Parathyroid adenoma (tissue), 2 donors: ENCODE measurements around the gene GALK2.

Source experiments
- H2AFZ ChIP-seq: fragments of 300-600 bp; sonication (generic); one replicate; pipeline ENCODE4 v1.7.0; 2017; ENCODE audit warnings: antibody characterized with exemption, mild to moderate bottlenecking
- H3K27ac ChIP-seq: fragments of 300-600 bp; sonication (generic); one replicate; pipeline ENCODE4 v1.7.0; 2017
- H3K27me3 ChIP-seq: fragments of 300-600 bp; sonication (generic); one replicate; pipeline ENCODE4 v1.7.0; 2017; ENCODE audit warnings: low read length; ENCODE audit not compliant: control insufficient read depth, insufficient read depth
- H3K36me3 ChIP-seq: fragments of 300-600 bp; sonication (generic); one replicate; pipeline ENCODE4 v1.7.0; 2017; ENCODE audit warnings: low read length; ENCODE audit not compliant: control insufficient read depth, insufficient read depth
- H3K4me1 ChIP-seq: fragments of 300-600 bp; sonication (generic); one replicate; pipeline ENCODE4 v1.7.0; 2017; ENCODE audit warnings: control low read depth
- H3K4me2 ChIP-seq: fragments of 300-600 bp; sonication (generic); one replicate; pipeline ENCODE4 v1.7.0; 2017; ENCODE audit warnings: low read length
- H3K4me3 ChIP-seq: fragments of 300-600 bp; sonication (generic); one replicate; pipeline ENCODE4 v1.7.0; 2017; ENCODE audit warnings: low read depth, low read length
- H3K79me2 ChIP-seq: fragments of 300-600 bp; sonication (generic); one replicate; pipeline ENCODE4 v1.7.0; 2017; ENCODE audit warnings: control low read depth
- H3K9ac ChIP-seq: fragments of 300-600 bp; sonication (generic); one replicate; pipeline ENCODE4 v1.7.0; 2017; ENCODE audit warnings: mild to moderate bottlenecking
- H3K9me3 ChIP-seq: fragments of 300-600 bp; sonication (generic); one replicate; pipeline ENCODE4 v1.7.0; 2017; ENCODE audit warnings: low read length; ENCODE audit not compliant: control insufficient read depth
- TF ChIP-seq, protein P1 (sequence below): fragments of 300-600 bp; sonication (generic); IDR thresholded peaks from one replicate; pipeline ENCODE4 v1.7.0; 2017; ENCODE audit warnings: antibody characterized with exemption, mild to moderate bottlenecking
- donor health status: primary hyperparathyroidism.

GALK2 gene

DNA sequence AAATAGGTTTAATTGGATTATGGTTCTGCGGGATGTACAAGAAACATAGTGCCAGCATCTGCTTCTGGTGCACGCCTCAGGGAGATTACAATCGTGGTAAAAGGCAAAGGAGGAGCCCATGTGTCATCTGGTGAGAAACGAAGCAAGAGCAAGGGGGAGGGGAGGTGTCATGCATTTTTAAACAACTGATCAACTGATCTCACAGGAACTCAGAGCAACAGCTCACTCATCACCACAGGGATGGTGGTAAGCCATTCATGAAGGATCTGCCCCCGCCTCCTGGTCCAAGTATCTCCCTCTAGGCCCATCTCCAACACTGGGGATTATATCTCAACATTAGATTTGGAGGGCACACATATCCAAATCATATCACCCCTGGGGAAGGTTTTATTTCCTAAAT, 210.9 kb downstream of the GALK2 start:
- no peaks in the 10 kb centered on the region for H3K27me3 ChIP-seq
- H3K4me3 ChIP-seq, result no peak overlapping the region
- no peak overlapping the region for H2AFZ ChIP-seq
- H3K4me2 ChIP-seq, result no peak overlapping the region
- no peak overlapping the region for H3K9ac ChIP-seq
- no peak overlapping the region for H3K27ac ChIP-seq
- H3K4me1 ChIP-seq, result no peaks in the 10 kb centered on the region
- no peaks in the 10 kb centered on the region for H3K79me2 ChIP-seq
- no peaks in the 10 kb centered on the region for H3K9me3 ChIP-seq
- no peaks in the 10 kb centered on the region for H3K36me3 ChIP-seq
- TF ChIP-seq, protein P1, sequence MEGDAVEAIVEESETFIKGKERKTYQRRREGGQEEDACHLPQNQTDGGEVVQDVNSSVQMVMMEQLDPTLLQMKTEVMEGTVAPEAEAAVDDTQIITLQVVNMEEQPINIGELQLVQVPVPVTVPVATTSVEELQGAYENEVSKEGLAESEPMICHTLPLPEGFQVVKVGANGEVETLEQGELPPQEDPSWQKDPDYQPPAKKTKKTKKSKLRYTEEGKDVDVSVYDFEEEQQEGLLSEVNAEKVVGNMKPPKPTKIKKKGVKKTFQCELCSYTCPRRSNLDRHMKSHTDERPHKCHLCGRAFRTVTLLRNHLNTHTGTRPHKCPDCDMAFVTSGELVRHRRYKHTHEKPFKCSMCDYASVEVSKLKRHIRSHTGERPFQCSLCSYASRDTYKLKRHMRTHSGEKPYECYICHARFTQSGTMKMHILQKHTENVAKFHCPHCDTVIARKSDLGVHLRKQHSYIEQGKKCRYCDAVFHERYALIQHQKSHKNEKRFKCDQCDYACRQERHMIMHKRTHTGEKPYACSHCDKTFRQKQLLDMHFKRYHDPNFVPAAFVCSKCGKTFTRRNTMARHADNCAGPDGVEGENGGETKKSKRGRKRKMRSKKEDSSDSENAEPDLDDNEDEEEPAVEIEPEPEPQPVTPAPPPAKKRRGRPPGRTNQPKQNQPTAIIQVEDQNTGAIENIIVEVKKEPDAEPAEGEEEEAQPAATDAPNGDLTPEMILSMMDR, result no peak
